ENCODE results near the gene KIAA1549.
"Not testable (repeated sequence)": the region's sequence is repeated elsewhere in the genome, so short reads cannot be mapped to it uniquely, and the experiment has no call there.

Gene KIAA1549

DNA sequence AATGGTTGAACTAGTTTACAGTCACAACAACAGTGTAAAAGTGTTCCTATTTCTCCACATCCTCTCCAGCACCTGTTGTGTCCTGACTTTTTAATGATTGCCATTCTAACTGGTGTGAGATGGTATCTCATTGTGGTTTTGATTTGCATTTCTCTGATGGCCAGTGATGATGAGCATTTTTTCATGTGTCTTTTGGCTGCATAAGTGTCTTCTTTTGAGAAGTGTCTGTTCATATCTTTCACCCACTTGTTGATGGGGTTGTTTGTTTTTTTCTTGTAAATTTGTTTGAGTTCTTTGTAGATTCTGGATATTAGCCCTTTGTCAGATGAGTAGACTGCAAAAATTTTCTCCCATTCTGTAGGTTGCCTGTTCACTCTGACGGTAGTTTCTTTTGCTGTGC is 40.6 kb downstream of the KIAA1549 start:
- not testable (repeated sequence) for DNase-seq

DNA sequence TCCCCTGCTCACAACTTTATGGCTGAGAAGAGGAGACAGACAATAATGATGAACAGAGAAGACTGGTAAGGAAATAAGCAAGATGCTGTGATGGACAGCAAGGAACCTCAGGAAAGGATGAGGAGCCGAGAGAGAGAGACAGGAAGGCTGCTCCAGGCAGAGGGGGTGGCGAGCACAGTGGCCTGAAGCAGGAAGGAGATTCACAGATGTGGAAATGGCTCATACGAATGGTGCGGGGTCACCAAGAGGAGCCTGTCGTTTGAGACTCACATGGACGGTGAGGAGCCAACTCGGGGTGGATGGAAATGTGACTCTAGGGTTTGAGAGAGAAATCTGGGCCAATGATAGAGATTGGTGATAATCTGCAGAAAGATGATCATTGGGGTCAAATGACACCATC is 43.7 kb downstream of the KIAA1549 start:
- DNase-seq: no peak

DNA sequence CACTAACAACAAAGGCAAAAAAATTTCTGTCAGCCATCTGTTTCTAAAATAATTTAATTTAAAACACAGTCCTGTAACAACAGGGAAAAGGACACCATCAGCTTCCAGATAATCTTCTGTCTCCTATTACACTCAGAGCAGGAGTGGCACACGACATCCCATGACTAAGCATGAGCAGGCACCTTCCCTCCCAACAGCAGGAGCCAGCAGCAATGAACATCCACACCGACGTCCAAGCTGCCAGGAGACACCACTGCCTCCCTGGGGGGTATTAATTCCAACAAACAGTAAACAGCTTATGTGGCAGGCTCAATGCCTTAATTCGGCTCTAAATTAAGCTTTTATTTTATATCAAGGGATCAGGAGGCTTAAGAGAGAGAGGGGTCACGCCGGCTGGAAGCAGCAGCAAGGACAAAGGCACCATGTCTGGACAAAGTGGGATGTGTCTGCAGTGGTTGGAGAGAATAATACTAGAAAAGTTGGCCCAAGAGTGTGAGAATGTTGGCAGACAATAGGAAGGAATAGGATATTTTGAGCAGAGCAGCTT is 45.7 kb downstream of the KIAA1549 start:
- no peak for DNase-seq

DNA sequence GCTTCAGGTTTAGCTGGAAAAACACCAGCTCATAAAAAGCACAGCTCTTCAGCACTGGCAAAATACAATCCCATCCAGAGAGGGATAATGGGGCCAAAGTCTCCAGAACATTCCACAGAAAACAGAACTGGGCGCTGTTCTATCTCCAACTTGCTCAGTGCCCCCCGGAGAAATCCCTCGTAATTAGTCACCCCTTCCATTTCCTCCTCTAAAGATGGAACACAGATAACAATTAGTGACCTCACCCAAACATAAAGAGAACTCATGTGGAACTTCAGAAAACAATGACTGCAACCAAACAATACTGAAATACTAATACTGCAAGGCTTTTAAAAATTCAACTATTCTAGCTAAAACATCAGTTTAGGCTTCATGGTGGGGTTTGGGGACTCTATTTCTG is 46.3 kb downstream of the KIAA1549 start:
- DNase-seq: no peak

DNA sequence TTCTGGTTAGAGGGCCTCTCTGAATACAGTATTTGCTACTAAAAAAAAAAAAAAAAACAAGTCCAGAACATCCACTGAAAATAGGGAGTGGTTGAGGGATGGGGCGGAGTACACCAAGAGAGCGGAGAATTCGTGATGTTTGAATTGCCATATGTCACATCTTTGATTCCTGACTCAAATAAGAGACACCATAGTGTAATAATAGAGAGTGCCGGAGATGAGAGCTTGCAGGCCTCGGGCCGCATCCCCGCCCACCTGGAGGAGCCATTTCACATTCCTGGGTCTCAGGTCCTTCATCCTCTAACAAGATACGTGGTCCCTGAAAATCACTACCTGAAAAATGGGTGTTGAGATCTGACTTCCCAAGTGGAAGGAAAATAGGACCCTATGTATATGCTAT is 46.8 kb downstream of the KIAA1549 start:
- DNase-seq: no peak

DNA sequence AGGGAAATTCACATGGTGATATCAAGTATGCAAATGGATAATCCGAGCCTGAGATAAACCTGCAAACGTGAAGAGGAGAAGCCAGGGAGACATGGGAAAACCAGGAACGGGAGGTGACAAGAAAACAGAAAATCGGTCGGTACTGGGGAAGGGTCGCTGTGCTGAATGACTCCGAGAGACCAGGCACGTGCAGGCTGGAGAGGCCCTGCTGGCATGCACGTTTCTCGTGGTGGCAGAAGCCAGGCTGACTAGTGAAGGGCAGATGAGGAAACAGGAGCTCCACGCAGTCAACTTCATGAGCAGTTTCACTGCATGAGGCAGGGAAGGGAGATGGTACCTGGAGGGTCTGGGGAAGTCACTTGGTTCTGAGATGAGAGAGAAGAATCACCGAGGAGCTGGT is 48.3 kb downstream of the KIAA1549 start:
- DNase-seq: no peak

DNA sequence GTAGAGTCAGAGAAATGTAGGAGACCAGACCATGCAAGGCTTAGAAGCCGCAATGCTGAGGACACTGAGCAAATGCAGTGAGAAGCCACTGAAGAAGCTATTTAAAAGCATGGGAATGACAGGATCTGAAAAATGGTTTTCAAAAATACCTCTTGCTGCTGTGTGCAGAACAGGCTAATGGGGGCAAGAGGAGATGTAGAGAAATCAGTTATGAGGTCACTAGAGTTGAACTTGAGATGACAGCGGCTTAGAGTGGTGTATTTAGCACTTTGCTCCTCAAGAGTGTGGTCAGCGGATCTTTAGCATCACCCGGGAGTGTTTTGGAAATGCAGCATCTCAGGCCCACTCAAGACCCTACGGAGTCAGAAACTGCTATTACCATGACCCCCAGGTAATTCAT is 48.8 kb downstream of the KIAA1549 start:
- no peak for DNase-seq

DNA sequence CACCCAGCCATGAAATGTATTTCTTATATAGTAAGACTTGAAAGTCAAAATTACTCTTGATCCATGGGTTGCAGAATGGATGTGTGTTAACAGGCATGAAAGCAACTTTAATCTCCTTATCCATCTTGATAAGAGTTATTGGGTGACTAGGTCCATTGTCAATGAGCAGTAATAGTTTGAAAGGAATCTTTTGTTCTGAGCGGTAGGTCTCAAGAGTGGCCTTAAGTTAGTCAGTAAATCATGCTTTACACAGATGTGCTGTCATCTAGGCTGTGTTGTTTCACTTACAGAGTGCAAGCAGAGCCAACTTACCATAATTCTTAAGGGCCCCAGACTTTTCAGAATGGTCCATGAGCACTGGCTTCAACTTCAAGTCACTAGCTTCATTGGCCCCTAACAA is 51.2 kb downstream of the KIAA1549 start:
- no peak for DNase-seq

DNA sequence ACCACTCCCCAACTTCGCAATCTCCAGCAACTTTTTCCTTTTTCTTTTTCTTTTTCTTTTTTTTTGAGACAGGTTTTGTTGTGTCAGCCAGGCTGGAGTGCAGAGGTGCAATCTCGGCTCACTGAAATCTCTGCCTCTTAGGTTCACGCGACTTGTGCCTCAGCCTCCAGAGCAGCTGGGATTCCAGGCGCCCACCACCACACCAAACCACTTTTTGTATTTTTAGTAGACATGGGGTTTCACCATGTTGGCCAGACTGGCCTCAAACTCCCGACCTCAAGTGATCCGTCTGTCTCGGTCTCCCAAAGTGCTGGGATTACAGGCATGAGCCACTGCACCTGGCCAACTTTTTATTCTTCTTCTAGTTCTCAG is 55.0 kb downstream of the KIAA1549 start:
- DNase-seq: no peak

DNA sequence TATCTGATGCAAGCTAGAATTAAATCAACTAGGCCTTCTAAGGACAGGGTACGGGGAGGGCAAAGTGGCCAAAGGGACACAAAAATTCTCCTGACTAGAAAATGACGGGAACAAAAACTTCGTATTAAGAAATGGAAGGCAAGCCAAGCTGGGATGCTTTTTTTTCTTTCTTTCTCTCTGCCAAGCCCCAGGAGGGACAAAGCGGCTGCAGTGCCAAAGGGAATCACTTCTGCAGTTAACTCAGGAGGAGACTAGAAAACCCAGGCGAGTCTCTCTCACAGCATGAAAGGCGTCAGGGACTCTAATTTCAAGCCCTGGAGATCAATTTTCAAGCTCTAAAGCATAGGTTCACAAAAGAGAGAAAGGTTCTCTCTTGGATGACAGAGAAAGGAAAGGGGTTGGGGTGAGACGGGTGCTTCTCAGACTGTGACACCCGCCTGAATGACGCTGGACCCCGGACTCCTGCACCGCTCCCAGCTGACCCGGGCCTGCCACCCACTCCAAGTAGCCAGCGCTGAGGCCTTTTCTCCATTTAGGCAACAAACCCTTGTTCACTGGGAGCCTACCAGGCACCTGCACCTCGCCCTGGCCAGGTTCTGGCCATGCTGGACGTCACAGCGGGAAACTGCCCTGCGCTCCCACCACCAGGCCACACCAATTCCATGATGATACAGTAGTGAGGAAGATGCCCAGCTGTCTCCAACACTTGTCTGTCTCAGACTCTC is 56.5 kb downstream of the KIAA1549 start:
- no peak for DNase-seq

DNA sequence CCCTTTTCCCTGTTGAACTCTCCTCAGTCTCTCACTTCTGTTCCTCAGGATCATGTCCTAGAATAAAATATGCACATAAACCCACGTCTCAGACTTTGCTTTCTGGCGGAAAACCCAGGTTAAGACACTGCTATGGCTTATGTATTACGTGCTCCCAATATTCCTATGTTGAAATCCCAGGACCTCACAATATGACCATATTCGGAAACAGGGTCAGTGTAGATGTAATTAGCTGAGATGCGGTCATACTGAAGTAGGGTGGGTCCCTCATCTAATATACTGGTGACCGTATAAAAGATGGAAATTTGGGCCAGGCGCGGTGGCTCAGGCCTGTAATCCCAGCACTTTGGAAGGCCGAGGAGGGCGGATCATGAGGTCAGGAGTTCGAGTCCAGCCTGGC is 59.9 kb downstream of the KIAA1549 start:
- no peak for DNase-seq

DNA sequence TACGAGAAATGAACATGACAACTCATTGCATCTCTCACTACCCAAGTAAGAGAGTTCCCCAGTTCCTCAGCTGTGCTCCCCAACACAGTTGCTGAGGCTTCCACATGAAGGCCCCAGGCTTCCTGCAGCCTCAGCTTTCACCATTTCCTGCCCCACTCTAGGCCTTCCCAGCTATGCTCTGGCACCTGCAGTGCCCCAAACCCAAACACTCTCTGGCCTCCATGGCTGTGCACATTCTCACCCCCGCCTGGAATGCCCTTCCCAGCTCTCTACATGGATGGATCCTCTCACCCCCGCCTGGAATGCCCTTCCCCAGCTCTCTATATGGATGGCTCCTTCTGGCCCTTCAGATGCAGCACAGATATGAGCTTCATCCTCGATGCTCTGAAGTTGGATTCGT is 61.3 kb downstream of the KIAA1549 start:
- DNase-seq: no peak

DNA sequence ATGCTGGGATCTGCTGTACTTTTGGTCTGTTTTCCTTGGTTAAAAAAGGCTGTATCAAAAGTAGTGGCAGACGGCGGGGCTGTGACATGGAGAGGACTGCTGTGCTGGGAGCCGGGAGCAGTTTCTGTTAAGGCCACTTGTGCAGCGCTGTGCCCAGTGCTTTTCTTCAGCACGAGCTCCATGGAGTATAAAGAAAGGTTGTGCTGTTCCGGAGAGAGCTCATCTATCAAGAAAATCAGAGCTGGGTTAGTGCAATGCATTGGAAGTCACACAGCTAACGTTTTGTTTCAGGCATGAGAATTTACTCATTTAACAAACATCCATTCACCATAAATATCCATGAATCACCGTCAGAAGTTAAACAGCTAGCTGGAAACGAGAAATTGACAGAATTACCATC is 62.0 kb downstream of the KIAA1549 start:
- no peak for DNase-seq

DNA sequence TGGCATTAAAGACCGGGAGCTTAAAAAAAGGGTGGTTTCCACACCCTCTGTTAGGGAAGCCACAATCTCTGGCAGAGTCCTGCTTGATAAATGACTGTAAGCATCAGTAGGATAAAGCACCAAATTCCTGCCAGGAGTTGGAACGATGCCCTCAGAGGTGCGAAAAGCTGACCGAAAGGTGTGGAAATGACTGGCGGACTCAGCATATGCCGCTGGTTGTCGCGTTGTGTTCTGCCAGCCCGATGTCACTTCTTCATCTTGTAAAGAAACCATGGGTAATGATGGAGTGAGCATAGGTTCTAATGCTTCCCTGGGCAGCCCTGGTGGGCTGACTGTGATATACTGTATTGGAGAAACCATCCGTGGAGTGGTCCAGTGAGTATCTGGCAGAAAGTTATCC is 62.4 kb downstream of the KIAA1549 start:
- no peak for DNase-seq

DNA sequence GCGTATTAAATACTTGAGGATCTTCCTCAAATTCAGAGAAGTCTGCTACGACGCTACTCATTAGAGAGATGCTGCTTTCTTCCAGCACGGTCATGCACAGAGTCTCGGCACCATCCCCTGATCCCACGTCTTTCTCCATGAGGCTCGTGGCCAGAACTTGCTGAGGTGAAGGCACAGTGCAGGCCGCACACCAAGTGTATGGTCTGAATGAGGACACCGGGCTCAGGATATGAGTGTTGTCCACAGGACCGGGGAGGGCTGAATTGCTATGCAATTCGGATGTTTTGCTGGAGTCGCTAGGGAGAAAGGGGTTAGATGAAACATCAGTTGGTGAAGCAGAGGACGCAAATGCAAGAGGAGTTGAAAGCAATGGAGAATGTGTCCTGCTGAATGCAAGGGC is 63.0 kb downstream of the KIAA1549 start:
- DNase-seq: no peak

DNA sequence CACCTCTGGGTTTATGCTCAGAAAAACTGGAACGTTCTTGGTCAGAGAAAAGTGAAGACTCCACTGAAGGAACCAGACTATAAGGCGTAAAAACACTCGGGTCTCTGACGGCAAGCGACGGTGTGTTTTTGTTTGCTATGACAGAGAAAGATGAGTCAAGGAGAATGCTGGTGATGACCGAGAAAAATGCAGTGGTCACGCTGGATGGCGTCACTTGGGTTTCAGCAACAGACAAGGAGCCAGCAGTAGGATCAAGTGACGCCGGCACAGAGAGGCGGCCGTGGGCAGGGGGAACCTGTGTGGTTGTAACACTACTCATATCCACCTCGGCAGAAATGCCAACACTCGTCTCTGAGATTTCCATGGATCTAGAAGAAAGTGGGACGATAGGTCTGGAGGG is 63.4 kb downstream of the KIAA1549 start:
- no peak for DNase-seq

DNA sequence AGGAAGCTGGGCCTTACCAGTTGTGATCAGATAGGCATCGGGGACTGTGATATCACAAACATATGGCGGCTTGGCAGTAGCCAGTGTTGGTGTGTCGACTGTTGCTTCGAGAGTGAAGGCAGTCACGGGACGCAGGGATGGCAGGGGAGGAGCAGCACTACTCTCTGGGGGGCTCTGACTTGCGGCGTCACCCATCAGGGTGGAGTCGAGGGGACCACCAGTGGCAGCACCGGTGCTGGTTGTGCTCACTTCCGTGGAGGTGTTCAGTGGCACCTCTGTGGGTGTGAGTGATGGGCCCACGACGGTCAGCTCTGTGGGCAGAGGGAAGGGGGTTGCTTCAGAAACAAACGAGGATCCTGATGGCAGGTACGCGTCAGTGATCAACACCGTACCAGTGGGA is 64.5 kb downstream of the KIAA1549 start:
- DNase-seq: no peak

DNA sequence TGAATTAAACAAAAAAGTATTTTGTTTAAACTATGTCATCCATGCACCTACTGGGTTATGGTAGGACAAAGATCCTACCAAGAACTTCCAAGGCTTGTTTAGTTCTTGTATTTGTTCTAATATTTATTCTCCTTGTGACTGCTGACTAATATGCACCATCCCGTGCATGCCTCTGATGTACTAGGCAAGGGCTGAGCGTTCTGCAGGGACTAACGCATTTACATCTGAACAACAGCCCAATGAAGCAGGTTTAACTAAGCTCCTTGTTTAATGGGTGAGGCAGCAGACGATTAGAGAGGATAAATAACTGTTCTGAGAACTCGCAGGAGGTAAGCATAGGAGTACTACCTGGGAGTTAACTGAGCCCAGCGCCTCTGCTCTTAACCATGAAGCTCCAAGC is 64.9 kb downstream of the KIAA1549 start:
- no peak for DNase-seq

DNA sequence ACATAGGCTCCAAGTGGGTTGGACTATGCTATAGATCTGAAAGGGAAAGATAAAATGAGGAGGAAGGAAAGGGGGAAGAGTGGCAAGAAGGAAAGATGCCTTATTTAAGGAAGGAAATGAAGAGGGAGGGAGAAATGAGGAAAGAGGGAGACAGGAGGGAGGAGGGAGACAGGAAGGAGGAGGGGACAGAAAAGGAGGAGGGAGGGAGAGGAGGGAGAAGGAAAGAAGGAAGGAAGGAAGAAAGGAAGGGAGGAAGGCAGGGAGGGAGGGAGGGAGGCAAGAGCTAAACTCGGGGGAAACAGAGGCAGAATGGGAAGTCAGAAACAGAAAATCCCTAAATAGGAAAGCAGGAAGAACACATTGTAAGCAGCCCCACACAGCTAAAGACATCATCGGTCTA is 67.4 kb downstream of the KIAA1549 start:
- no peak for DNase-seq

DNA sequence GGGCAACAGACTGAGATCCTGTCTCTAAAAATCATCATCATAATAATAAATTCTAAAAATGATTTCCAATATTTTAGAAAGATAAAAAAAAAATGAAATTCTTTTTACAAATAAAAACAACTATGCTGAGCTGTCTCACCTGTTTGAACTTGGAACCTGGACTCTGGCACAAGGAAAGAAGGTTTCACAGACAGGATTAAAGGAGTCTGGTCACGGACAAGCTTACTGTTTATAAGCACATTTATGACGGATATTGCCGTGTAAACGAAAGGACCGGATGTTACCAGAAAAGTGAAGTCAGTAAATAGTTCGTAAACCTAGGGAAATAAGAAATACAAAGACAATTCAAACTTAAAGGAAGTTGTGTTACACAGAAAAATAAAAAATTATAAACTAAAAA is 70.2 kb downstream of the KIAA1549 start:
- no peak for DNase-seq

DNA sequence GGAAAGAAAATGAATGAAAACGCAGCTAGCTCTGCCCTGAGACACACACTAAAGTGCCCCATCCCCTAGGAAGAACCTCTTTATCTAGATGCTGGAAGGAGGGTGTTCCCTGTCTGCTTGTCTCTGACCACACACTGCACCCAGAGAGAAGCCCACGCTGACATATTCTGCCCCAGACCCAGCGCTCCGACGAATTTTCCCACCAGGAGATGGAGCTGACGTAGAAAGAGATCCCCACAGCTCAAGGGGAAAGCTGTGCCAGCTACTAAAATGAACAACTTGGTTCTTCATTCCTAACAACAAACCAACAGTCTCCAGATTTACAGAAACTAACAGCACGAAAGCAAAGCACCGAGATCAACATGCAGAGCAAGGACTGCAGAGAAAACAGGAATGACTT is 73.3 kb downstream of the KIAA1549 start:
- no peak for DNase-seq

DNA sequence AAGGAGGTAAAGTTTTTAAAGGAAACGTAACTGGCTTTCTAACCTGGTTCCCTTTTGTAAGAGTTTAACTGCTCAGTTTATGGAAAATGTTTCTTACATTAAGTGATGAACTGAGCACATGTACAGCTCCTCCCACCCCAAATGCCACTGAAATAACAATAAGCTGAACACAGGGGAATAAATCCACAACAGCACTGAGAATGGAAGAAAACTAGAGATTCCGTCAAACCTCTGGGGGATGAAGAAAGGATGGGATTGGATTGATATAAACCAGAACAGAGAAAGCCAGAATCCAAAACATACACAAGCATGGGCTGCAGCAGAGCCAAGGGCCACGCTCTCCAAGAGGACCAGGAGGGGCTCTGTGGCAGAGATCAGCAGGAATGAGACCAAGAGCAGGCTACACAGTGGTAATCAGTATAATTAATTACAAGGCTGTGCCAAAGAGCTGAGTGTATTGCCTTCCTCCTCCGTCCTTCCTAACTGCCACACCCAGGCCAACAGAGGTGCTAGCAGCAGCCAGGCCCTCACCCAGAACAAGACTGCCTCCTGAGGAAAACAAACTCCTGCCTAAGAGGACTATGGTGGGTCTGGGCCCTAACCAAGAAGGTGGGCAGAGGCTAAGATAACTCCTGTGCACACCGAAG is 73.9 kb downstream of the KIAA1549 start:
- no peak for DNase-seq

DNA sequence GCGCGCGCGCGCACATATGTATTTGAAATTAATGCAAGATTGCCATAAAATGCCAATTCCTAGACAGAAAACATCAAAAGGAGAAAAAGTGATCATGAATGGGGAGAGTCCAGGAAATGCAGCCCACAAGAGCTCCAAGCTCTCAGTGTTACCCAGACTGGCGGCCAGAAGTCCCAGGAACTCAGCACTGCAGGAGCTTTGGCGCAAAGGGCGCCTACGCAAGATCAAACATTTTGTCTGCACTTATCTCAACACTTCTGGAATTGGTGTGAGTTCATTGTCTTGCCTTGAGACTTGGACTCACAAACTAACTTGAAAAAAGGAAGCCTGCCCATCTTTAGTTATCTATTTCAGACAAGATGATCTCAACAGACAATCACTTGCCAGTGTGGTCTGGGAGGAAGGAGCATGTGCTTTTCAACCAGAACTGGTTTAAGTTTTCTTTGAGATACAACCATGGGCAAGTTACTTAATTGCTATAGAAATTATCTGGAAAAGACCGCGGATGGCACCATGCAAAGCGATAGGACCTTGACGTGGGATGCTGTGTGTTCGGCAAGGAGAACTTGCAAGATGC is 77.2 kb downstream of the KIAA1549 start:
- DNase-seq: no peak

DNA sequence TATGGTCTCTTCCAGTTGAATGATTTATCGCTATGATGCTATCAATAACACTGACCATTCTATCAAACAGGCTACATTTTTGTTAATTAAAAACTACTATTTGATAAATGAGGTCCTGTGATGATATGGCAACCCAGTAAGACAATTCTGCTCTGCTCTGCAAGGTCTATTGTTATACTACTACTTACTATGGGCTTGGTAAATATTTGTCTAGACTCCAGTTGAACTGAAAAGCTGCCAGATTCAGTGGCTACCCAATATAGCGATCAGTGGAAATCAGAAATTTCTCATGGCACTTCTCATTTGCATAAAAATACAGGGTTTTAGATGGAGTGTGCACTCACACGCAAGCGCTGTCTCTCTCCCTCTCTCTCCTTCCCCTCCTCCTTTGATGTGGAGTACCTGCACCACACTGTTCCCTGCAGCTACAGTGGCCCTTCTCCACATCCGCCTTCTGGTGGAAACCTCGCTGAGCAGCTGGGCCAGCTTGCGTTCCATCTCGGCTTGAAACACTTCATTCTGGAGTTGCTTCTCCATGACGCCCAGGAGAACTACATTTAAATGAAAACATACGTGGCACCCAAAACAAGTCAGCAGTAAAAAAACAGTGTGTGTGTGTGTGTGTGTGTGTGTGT is 77.9 kb downstream of the KIAA1549 start:
- peak; percentile 68 for DNase-seq

All from stimulated activated CD4-positive, alpha-beta T cell treated with anti-CD3 and anti-CD28 coated beads, Interleukin-4, amount 100 ng/mL, for 24 hours (primary cell).